CD8-positive, alpha-beta memory T cell (primary cell): ENCODE measurements around the gene SLC17A6. TPM values are rescaled to one million over a fixed set of nuclear protein-coding genes. Genes with fewer than 3 reads are reported as not detected.

Experiments used
- CTCF ChIA-PET: fragments of 350-600 bp; sonication (Branson Sonifier 250); formaldehyde crosslinking; loops from one replicate; lab custom pipeline; 2021; ENCODE audit warnings: antibody characterized with exemption; lab: Charles Lee
- POLR2A ChIA-PET: fragments of 350-600 bp; sonication (Branson Sonifier 250); formaldehyde crosslinking; loops from one replicate; lab custom pipeline; 2021; ENCODE audit warnings: antibody characterized with exemption; lab: Charles Lee
- DNase-seq, 5 donors: peaks; one replicate each; pipeline versions ENCODE4 v3.0.0 to v3.0.0-alpha.2; 2020 to 2022; ENCODE audit warnings: mixed read lengths in 1 of 5
- H3K27ac ChIP-seq: one replicate; pipeline ENCODE4 v1.7.0; 2013; ENCODE audit warnings: low read depth, mild to moderate bottlenecking, low read length, moderate library complexity
- H3K27me3 ChIP-seq: 2 replicates; pipeline ENCODE4 v1.7.0; 2013; ENCODE audit warnings: low read length, mild to moderate bottlenecking; ENCODE audit not compliant: insufficient read depth, poor library complexity, severe bottlenecking
- H3K36me3 ChIP-seq: 2 replicates; pipeline ENCODE4 v1.7.0; 2013; ENCODE audit warnings: mild to moderate bottlenecking, low read length, moderate library complexity; ENCODE audit not compliant: insufficient read depth
- H3K4me1 ChIP-seq: 2 replicates; pipeline ENCODE4 v1.7.0; 2013; ENCODE audit warnings: mild to moderate bottlenecking, low read length, moderate library complexity; ENCODE audit not compliant: insufficient read depth
- H3K4me3 ChIP-seq: 2 replicates; pipeline ENCODE4 v1.7.0; 2013; ENCODE audit warnings: mild to moderate bottlenecking, low read length
- H3K9me3 ChIP-seq: 2 replicates; pipeline ENCODE4 v1.7.0; 2013; ENCODE audit warnings: mild to moderate bottlenecking, low read length
- H3K27ac Mint-ChIP-seq, 8 donors: one replicate each; pipeline ENCODE4 v1.8.0; 2020 to 2021; ENCODE audit warnings: mixed read lengths in 8 of 8, mild to moderate bottlenecking in 6 of 8, inconsistent platforms in 3 of 8, moderate library complexity in 3 of 8
- H3K27me3 Mint-ChIP-seq, 2 donors: one replicate each; pipeline ENCODE4 v1.8.0; 2020 to 2021; ENCODE audit warnings: mixed read lengths in 2 of 2, mild to moderate bottlenecking in 1 of 2, moderate library complexity in 1 of 2
- H3K36me3 Mint-ChIP-seq, 3 donors: one replicate each; pipeline ENCODE4 v1.8.0; 2020 to 2021; ENCODE audit warnings: mixed read lengths in 3 of 3, inconsistent platforms in 1 of 3, mild to moderate bottlenecking in 1 of 3
- H3K4me1 Mint-ChIP-seq, 3 donors: one replicate each; pipeline ENCODE4 v1.8.0; 2020 to 2021; ENCODE audit warnings: mixed read lengths in 3 of 3, inconsistent platforms in 1 of 3, mild to moderate bottlenecking in 1 of 3
- H3K4me3 Mint-ChIP-seq, 7 donors: one replicate each; pipeline ENCODE4 v1.8.0; 2020 to 2021; ENCODE audit warnings: mixed read lengths in 7 of 7, mild to moderate bottlenecking in 6 of 7, moderate library complexity in 4 of 7, inconsistent platforms in 2 of 7
- H3K9me3 Mint-ChIP-seq, 5 donors: one replicate each; pipeline ENCODE4 v1.8.0; 2020 to 2022; ENCODE audit warnings: mixed read lengths in 5 of 5, mild to moderate bottlenecking in 3 of 5, moderate library complexity in 2 of 5, inconsistent platforms in 1 of 5
- polyA plus RNA-seq: library from polyadenylated mRNA; unstranded; fragments of 300-500 nt; fragmentation: Illumina TruSeq; gene quantifications from one replicate; pipeline ENCODE4 v1.2.3, GENCODE V29; 2021
- total RNA-seq, 2 experiments: library from RNA; stranded (reverse); gene quantifications; one replicate each; pipeline ENCODE4 v1.2.3, GENCODE V29; 2021

SLC17A6 gene
- total and polyA plus RNA-seq, 3 experiments from 2014 or later: not detected

GRCh38 chr11:22405377-22405776 is 67.2 kb downstream of the SLC17A6 start:
- ChIA-PET CTCF (no interaction called here), POLR2A (no interaction called here)
- Histone ChIP-seq H3K36me3 (no peaks in the 10 kb centered on the region), H3K9me3 (no peaks in the 10 kb centered on the region), H3K4me1 (no peaks in the 10 kb centered on the region), H3K27me3 (no peaks in the 10 kb centered on the region), H3K27ac (no peak overlapping the region), H3K4me3 (no peak overlapping the region)
- Mint-ChIP-seq H3K4me1 (no peaks in the 10 kb centered on the region), H3K4me3 (no peak overlapping the region), H3K36me3 (no peaks in the 10 kb centered on the region), H3K27ac (no peak overlapping the region), H3K27me3 (peaks cover 0 to 1% of the 10 kb centered on the region in 2 donors), H3K9me3 (no peaks in the 10 kb centered on the region)
- DNase-seq: no peak

GRCh38 chr11:22407267-22407666 is 69.1 kb downstream of the SLC17A6 start:
- H3K27ac Mint-ChIP-seq: no peak overlapping the region
- Histone ChIP-seq H3K27me3 (no peaks in the 10 kb centered on the region), H3K27ac (no peak overlapping the region), H3K9me3 (no peaks in the 10 kb centered on the region), H3K4me1 (no peaks in the 10 kb centered on the region), H3K36me3 (no peaks in the 10 kb centered on the region), H3K4me3 (no peak overlapping the region)
- H3K4me3 Mint-ChIP-seq: no peak overlapping the region
- ChIA-PET CTCF (no interaction called here), POLR2A (no interaction called here)
- peaks cover 0 to 1% of the 10 kb centered on the region in 2 donors for H3K27me3 Mint-ChIP-seq
- H3K36me3 Mint-ChIP-seq: no peaks in the 10 kb centered on the region
- H3K4me1 Mint-ChIP-seq: no peaks in the 10 kb centered on the region
- no peaks in the 10 kb centered on the region for H3K9me3 Mint-ChIP-seq
- DNase-seq: no peak

GRCh38 chr11:22407921-22408320 is 69.7 kb downstream of the SLC17A6 start:
- no peaks in the 10 kb centered on the region for H3K36me3 ChIP-seq
- H3K4me1 Mint-ChIP-seq: no peaks in the 10 kb centered on the region
- no peak for DNase-seq
- H3K27ac Mint-ChIP-seq: no peak overlapping the region
- no peaks in the 10 kb centered on the region for H3K27me3 ChIP-seq
- CTCF ChIA-PET: no interaction called here
- H3K4me1 ChIP-seq: no peaks in the 10 kb centered on the region
- H3K36me3 Mint-ChIP-seq: no peaks in the 10 kb centered on the region
- POLR2A ChIA-PET: no interaction called here
- H3K4me3 ChIP-seq: no peak overlapping the region
- no peaks in the 10 kb centered on the region for H3K9me3 ChIP-seq
- no peak overlapping the region for H3K27ac ChIP-seq
- H3K27me3 Mint-ChIP-seq: peaks cover 0 to 1% of the 10 kb centered on the region in 2 donors
- peaks cover 0 to 2% (median 0%) of the 10 kb centered on the region in 5 donors for H3K9me3 Mint-ChIP-seq
- H3K4me3 Mint-ChIP-seq: no peak overlapping the region

- H3K4me1 ChIP-seq: no peaks in the 10 kb centered on the region
- POLR2A ChIA-PET: no interaction called here
- Mint-ChIP-seq H3K9me3 (peaks cover 0 to 3% (median 0%) of the 10 kb centered on the region in 5 donors), H3K27me3 (no peaks in the 10 kb centered on the region), H3K27ac (no peak overlapping the region), H3K4me1 (no peaks in the 10 kb centered on the region), H3K36me3 (no peaks in the 10 kb centered on the region), H3K4me3 (no peak overlapping the region)
- CTCF ChIA-PET: no interaction called here
- no peaks in the 10 kb centered on the region for H3K9me3 ChIP-seq
- H3K36me3 ChIP-seq: no peaks in the 10 kb centered on the region
- no peaks in the 10 kb centered on the region for H3K27me3 ChIP-seq
- H3K4me3 ChIP-seq: no peak overlapping the region
- no peak for DNase-seq
- H3K27ac ChIP-seq: no peak overlapping the region
These were observed 77.3 kb downstream of the SLC17A6 start for GRCh38 chr11:22415476-22415875.

- H3K27me3 Mint-ChIP-seq: no peaks in the 10 kb centered on the region
- no peak for DNase-seq
- no peak overlapping the region for H3K4me3 Mint-ChIP-seq
- H3K9me3 Mint-ChIP-seq: peaks cover 0 to 3% (median 0%) of the 10 kb centered on the region in 5 donors
- H3K27me3 ChIP-seq: no peaks in the 10 kb centered on the region
- H3K36me3 Mint-ChIP-seq: no peaks in the 10 kb centered on the region
- H3K27ac Mint-ChIP-seq: no peak overlapping the region
- H3K27ac ChIP-seq: no peak overlapping the region
- no peak overlapping the region for H3K4me3 ChIP-seq
- POLR2A ChIA-PET: no interaction called here
- no peaks in the 10 kb centered on the region for H3K9me3 ChIP-seq
- H3K4me1 Mint-ChIP-seq: no peaks in the 10 kb centered on the region
- no peaks in the 10 kb centered on the region for H3K4me1 ChIP-seq
- no peaks in the 10 kb centered on the region for H3K36me3 ChIP-seq
- CTCF ChIA-PET: no interaction called here
These were observed 78.3 kb downstream of the SLC17A6 start for GRCh38 chr11:22416462-22416861.

- peaks cover 0 to 8% (median 2%) of the 10 kb centered on the region in 5 donors for H3K9me3 Mint-ChIP-seq
- ChIA-PET CTCF (no interaction called here), POLR2A (no interaction called here)
- Histone ChIP-seq H3K9me3 (no peaks in the 10 kb centered on the region), H3K4me3 (no peak overlapping the region), H3K27ac (no peak overlapping the region), H3K36me3 (no peaks in the 10 kb centered on the region), H3K27me3 (no peaks in the 10 kb centered on the region), H3K4me1 (no peaks in the 10 kb centered on the region)
- H3K4me1 Mint-ChIP-seq: peaks cover 0 to 4% (median under 1%) of the 10 kb centered on the region in 3 donors
- peaks cover under 1 to 3% of the 10 kb centered on the region in 2 donors for H3K27me3 Mint-ChIP-seq
- H3K27ac Mint-ChIP-seq: no peak overlapping the region
- H3K36me3 Mint-ChIP-seq: no peaks in the 10 kb centered on the region
- H3K4me3 Mint-ChIP-seq: no peak overlapping the region
- no peak for DNase-seq
These were observed 88.7 kb downstream of the SLC17A6 start for GRCh38 chr11:22426915-22427314.

Other genes with a start within 250 kb of the SLC17A6 start
- gene ANO5, start 145.3 kb upstream of the SLC17A6 start, total RNA-seq: under 1 TPM in 1 of 2 experiments, not detected in 1; 0.04 TPM
- not detected for gene ANO5, start 145.3 kb upstream of the SLC17A6 start, polyA plus RNA-seq